Vagina (tissue), 2 donors: ENCODE measurements around the gene GREM1. TPM values are rescaled to one million over a fixed set of nuclear protein-coding genes. Genes with fewer than 3 reads are reported as not detected.

Source experiments
- DNase-seq, 2 donors: peaks; one replicate each; pipeline ENCODE4 v3.0.0-alpha.2; 2017; ENCODE audit errors: extremely low spot score in 2 of 2
- H3K27ac ChIP-seq: fragments of 200-600 bp; sonication (generic); one replicate; pipeline ENCODE4 v1.5.1; 2019
- H3K27me3 ChIP-seq: fragments of 200-600 bp; sonication (generic); one replicate; pipeline ENCODE4 v1.5.1; 2019
- H3K36me3 ChIP-seq, 2 donors: fragments of 200-600 bp; sonication (generic); one replicate each; pipeline ENCODE4 v1.5.1; 2017 to 2019
- H3K4me1 ChIP-seq: fragments of 200-600 bp; sonication (generic); one replicate; pipeline ENCODE4 v1.5.1; 2019
- H3K4me3 ChIP-seq, 2 donors: fragments of 200-600 bp; sonication (generic); 1 replicate in 1 of 2; 2 replicates in 1 of 2; pipeline ENCODE4 v1.5.1; 2016 to 2019
- H3K9me3 ChIP-seq: fragments of 200-600 bp; sonication (generic); one replicate; pipeline ENCODE4 v1.5.1; 2019
- CTCF ChIP-seq, 3 experiments: fragments of 450-650 bp in 2 of 3; fragments of 200-600 bp in 1 of 3; sonication (generic) in 1 of 3; IDR thresholded peaks; one replicate each; pipeline ENCODE4 v1.5.1; 2017 to 2019; ENCODE audit warnings: antibody characterized with exemption in 3 of 3, mild to moderate bottlenecking in 2 of 3, moderate library complexity in 2 of 3
- POLR2A ChIP-seq, 2 donors: fragments of 450-650 bp; IDR thresholded peaks; one replicate each; pipeline ENCODE4 v1.6.1; 2017; ENCODE audit warnings: antibody characterized with exemption in 2 of 2, mild to moderate bottlenecking in 2 of 2, moderate library complexity in 2 of 2
- POLR2AphosphoS5 ChIP-seq, 2 donors: sonication (generic); formaldehyde crosslinking; IDR thresholded peaks; one replicate each; pipeline ENCODE4 v1.9.0; 2017; ENCODE audit warnings: antibody characterized with exemption in 2 of 2, mild to moderate bottlenecking in 2 of 2, low read depth in 1 of 2; ENCODE audit not compliant: insufficient read depth in 1 of 2
- intact Hi-C: fragments of 100-400 bp; cut with DNase I; formaldehyde crosslinking; loops from one replicate; pipeline ENCODE4 v1.15.1; 2023
- total RNA-seq: library from RNA; depleted of rRNA; stranded (reverse); fragments of >200 nt; gene quantifications from one replicate; pipeline ENCODE4 v1.2.3, GENCODE V29; 2016

Gene GREM1
- total RNA-seq, 1 donor from 2014 or later = 122 TPM

GRCh38 chr15:32677238-32677750 lies 40.5 kb upstream of the GREM1 start:
- intact Hi-C loops = loop anchor here (10.0 kb wide), 2 partner anchors 48 to 198 kb away; no protein-coding TSS in a partner anchor
- no peak overlapping the region for H3K4me3 ChIP-seq
- no peak overlapping the region for H3K27ac ChIP-seq
- TF ChIP-seq POLR2AphosphoS5 (IDR thresholded peaks at IDR 0.05; ENCODE audit: insufficient read depth in 1 of 2, low read depth in 1 of 2) (no peak), POLR2A (IDR thresholded peaks at IDR 0.05) (no peak), CTCF (IDR thresholded peaks at IDR 0.05) (no peak)
- H3K36me3 ChIP-seq = no peaks in the 10 kb centered on the region
- no peaks in the 10 kb centered on the region for H3K27me3 ChIP-seq
- H3K4me1 ChIP-seq = peaks cover 5% of the 10 kb centered on the region
- no peaks in the 10 kb centered on the region for H3K9me3 ChIP-seq
- DNase-seq = no peak

GRCh38 chr15:32679298-32679690 lies 38.5 kb upstream of the GREM1 start:
- Histone ChIP-seq H3K36me3 (no peaks in the 10 kb centered on the region), H3K27me3 (no peaks in the 10 kb centered on the region), H3K4me1 (peaks cover 16% of the 10 kb centered on the region), H3K4me3 (no peak overlapping the region), H3K27ac (no peak overlapping the region), H3K9me3 (no peaks in the 10 kb centered on the region)
- no peak for TF ChIP-seq CTCF (IDR thresholded peaks at IDR 0.05)
- no peak for TF ChIP-seq POLR2A (IDR thresholded peaks at IDR 0.05)
- no peak for TF ChIP-seq POLR2AphosphoS5 (IDR thresholded peaks at IDR 0.05; ENCODE audit: insufficient read depth in 1 of 2, low read depth in 1 of 2)
- intact Hi-C loops = loop anchor here (10.0 kb wide), 2 partner anchors 46 to 196 kb away; no protein-coding TSS in a partner anchor
- no peak for DNase-seq

GRCh38 chr15:32682569-32682968 lies 35.2 kb upstream of the GREM1 start:
- Histone ChIP-seq H3K4me3 (no peak overlapping the region), H3K4me1 (peaks cover 19% of the 10 kb centered on the region), H3K27me3 (no peaks in the 10 kb centered on the region), H3K27ac (peak overlapping the region; percentile 48), H3K36me3 (no peaks in the 10 kb centered on the region), H3K9me3 (no peaks in the 10 kb centered on the region)
- intact Hi-C loops = no loop called here
- no peak for TF ChIP-seq POLR2A (IDR thresholded peaks at IDR 0.05)
- no peak for TF ChIP-seq POLR2AphosphoS5 (IDR thresholded peaks at IDR 0.05; ENCODE audit: insufficient read depth in 1 of 2, low read depth in 1 of 2)
- no peak for TF ChIP-seq CTCF (IDR thresholded peaks at IDR 0.05)
- DNase-seq = no peak

- DNase-seq = no peak
- H3K9me3 ChIP-seq = no peaks in the 10 kb centered on the region
- H3K36me3 ChIP-seq = no peaks in the 10 kb centered on the region
- intact Hi-C loops = no loop called here
- no peak for TF ChIP-seq POLR2A (IDR thresholded peaks at IDR 0.05)
- no peak for TF ChIP-seq CTCF (IDR thresholded peaks at IDR 0.05)
- TF ChIP-seq POLR2AphosphoS5 (IDR thresholded peaks at IDR 0.05; ENCODE audit: insufficient read depth in 1 of 2, low read depth in 1 of 2) = no peak
- peaks cover 19% of the 10 kb centered on the region for H3K4me1 ChIP-seq
- H3K27ac ChIP-seq = peak overlapping the region; percentile 48
- no peaks in the 10 kb centered on the region for H3K27me3 ChIP-seq
- H3K4me3 ChIP-seq = no peak overlapping the region
Measured at GRCh38 chr15:32682977-32683630, 34.7 kb upstream of the GREM1 start.

GRCh38 chr15:32683906-32684584 lies 33.8 kb upstream of the GREM1 start:
- H3K4me3 ChIP-seq = no peak overlapping the region
- peaks cover 19% of the 10 kb centered on the region for H3K4me1 ChIP-seq
- no peaks in the 10 kb centered on the region for H3K27me3 ChIP-seq
- no peak for DNase-seq
- H3K9me3 ChIP-seq = no peaks in the 10 kb centered on the region
- TF ChIP-seq CTCF (IDR thresholded peaks at IDR 0.05) = no peak
- no peak for TF ChIP-seq POLR2AphosphoS5 (IDR thresholded peaks at IDR 0.05; ENCODE audit: insufficient read depth in 1 of 2, low read depth in 1 of 2)
- TF ChIP-seq POLR2A (IDR thresholded peaks at IDR 0.05) = no peak
- intact Hi-C loops = no loop called here
- no peaks in the 10 kb centered on the region for H3K36me3 ChIP-seq
- no peak overlapping the region for H3K27ac ChIP-seq
